Nephron progenitor cell (in vitro differentiated cells): Measurements from ENCODE around the gene AGAP1.
A peak's percentile ranks its signal among the peaks of the same experiment; 100 is the strongest.
"Not testable (repeated sequence)": the region's sequence is repeated elsewhere in the genome, so short reads cannot be mapped to it uniquely, and the experiment has no call there.

ENCODE experiments used
- DNase-seq: peaks from one replicate; pipeline ENCODE4 v3.0.0; 2021
- H3K27ac Mint-ChIP-seq: 2 replicates; pipeline ENCODE4 v1.8.0; 2021; ENCODE audit warnings: mild to moderate bottlenecking, moderate library complexity, mixed read lengths
- H3K27me3 Mint-ChIP-seq: 2 replicates; pipeline ENCODE4 v1.8.0; 2021; ENCODE audit warnings: mild to moderate bottlenecking, low read depth, mixed read lengths; ENCODE audit not compliant: poor library complexity
- H3K36me3 Mint-ChIP-seq: 2 replicates; pipeline ENCODE4 v1.8.0; 2021; ENCODE audit warnings: low read depth, mixed read lengths
- H3K4me1 Mint-ChIP-seq: 2 replicates; pipeline ENCODE4 v1.8.0; 2021; ENCODE audit warnings: mixed read lengths
- H3K4me3 Mint-ChIP-seq: 2 replicates; pipeline ENCODE4 v1.8.0; 2021; ENCODE audit warnings: mild to moderate bottlenecking, moderate library complexity, mixed read lengths
- H3K9me3 Mint-ChIP-seq: 2 replicates; pipeline ENCODE4 v1.8.0; 2021; ENCODE audit warnings: mild to moderate bottlenecking, moderate library complexity, mixed read lengths
- CTCF ChIP-seq: fragments of 200-600 bp; sonication (generic); IDR thresholded peaks from 2 replicates; pipeline ENCODE4 v1.5.0; 2021; ENCODE audit warnings: antibody characterized with exemption

AGAP1 gene

GRCh38 chr2:236131073-236131692, 637.3 kb downstream of the AGAP1 start:
- Mint-ChIP-seq H3K27me3 (peaks cover 11% of the 10 kb centered on the region), H3K9me3 (no peaks in the 10 kb centered on the region), H3K27ac (no peak overlapping the region), H3K4me1 (peaks cover 47% of the 10 kb centered on the region), H3K36me3 (peaks cover 17% of the 10 kb centered on the region), H3K4me3 (no peak overlapping the region)
- no peak for TF ChIP-seq CTCF
- DNase-seq, result no peak

- Mint-ChIP-seq H3K4me1 (peaks cover 30% of the 10 kb centered on the region), H3K9me3 (no peaks in the 10 kb centered on the region), H3K4me3 (no peak overlapping the region), H3K27ac (no peak overlapping the region), H3K36me3 (peaks cover 17% of the 10 kb centered on the region), H3K27me3 (peaks cover 9% of the 10 kb centered on the region)
- no peak for TF ChIP-seq CTCF
- no peak for DNase-seq
Observed at GRCh38 chr2:236133410-236134012, 639.7 kb downstream of the AGAP1 start.

- TF ChIP-seq CTCF, result no peak
- Mint-ChIP-seq H3K4me1 (peaks cover 15% of the 10 kb centered on the region), H3K4me3 (no peak overlapping the region), H3K36me3 (peaks cover 22% of the 10 kb centered on the region), H3K9me3 (no peaks in the 10 kb centered on the region), H3K27me3 (peaks cover 7% of the 10 kb centered on the region), H3K27ac (no peak overlapping the region)
- no peak for DNase-seq
Observed at GRCh38 chr2:236136538-236136937, 642.7 kb downstream of the AGAP1 start.

- H3K27me3 Mint-ChIP-seq, result peaks cover 6% of the 10 kb centered on the region
- H3K4me1 Mint-ChIP-seq, result peaks cover 11% of the 10 kb centered on the region
- peak overlapping the region; percentile 31 for H3K27ac Mint-ChIP-seq
- TF ChIP-seq CTCF, result no peak
- H3K9me3 Mint-ChIP-seq, result no peaks in the 10 kb centered on the region
- H3K36me3 Mint-ChIP-seq, result peaks cover 22% of the 10 kb centered on the region
- no peak for DNase-seq
- H3K4me3 Mint-ChIP-seq, result no peak overlapping the region
Observed at GRCh38 chr2:236137066-236137465, 643.2 kb downstream of the AGAP1 start.

- not testable (repeated sequence) for H3K9me3 Mint-ChIP-seq, DNase-seq, H3K4me3 Mint-ChIP-seq, H3K27ac Mint-ChIP-seq, H3K27me3 Mint-ChIP-seq, H3K36me3 Mint-ChIP-seq
- peaks cover 17% of the 10 kb centered on the region for H3K4me1 Mint-ChIP-seq
Observed at GRCh38 chr2:236141616-236142015, 647.8 kb downstream of the AGAP1 start.

- peaks cover 12% of the 10 kb centered on the region for H3K4me1 Mint-ChIP-seq
- H3K27me3 Mint-ChIP-seq, result peaks cover 4% of the 10 kb centered on the region
- H3K27ac Mint-ChIP-seq, result no peak overlapping the region
- no peak for DNase-seq
- no peak for TF ChIP-seq CTCF
- no peak overlapping the region for H3K4me3 Mint-ChIP-seq
- no peaks in the 10 kb centered on the region for H3K9me3 Mint-ChIP-seq
- peaks cover 3% of the 10 kb centered on the region for H3K36me3 Mint-ChIP-seq
Observed at GRCh38 chr2:236143811-236144210, 650.0 kb downstream of the AGAP1 start.
